ENCODE data around the gene TMEM119. TPM values are rescaled to one million over a fixed set of nuclear protein-coding genes. Genes with fewer than 3 reads are reported as not detected.
A peak's percentile ranks its signal among the peaks of the same experiment; 100 is the strongest.

TMEM119 gene
- total RNA-seq, 4 donors from 2014 or later: 2.3 to 5.9 (median 4.5) TPM

- WGBS, 2 donors (ENCODE audit: low coverage in 1 of 2): 47 to 62% methylated on average over 3 to 7 of the region's 10 CpGs
- Histone ChIP-seq H3K4me3 (no peak overlapping the region), H3K4me1 (peaks cover 0 to 86% (median 25%) of the 10 kb centered on the region in 3 donors), H3K27me3 (no peaks in the 10 kb centered on the region), H3K36me3 (peaks cover 0 to 13% of the 10 kb centered on the region in 2 donors), H3K9me3 (no peaks in the 10 kb centered on the region), H3K27ac (peak overlapping the region in 3 of 4 donors; percentile 36 to 72 (median 53))
- TF ChIP-seq POLR2AphosphoS5 (IDR thresholded peaks at IDR 0.05) (no peak), POLR2A (IDR thresholded peaks at IDR 0.05) (no peak)
- ATAC-seq: no peak
Observed at GRCh38 chr12:108640802-108641445, 43.0 kb upstream of the TMEM119 start.

DNA sequence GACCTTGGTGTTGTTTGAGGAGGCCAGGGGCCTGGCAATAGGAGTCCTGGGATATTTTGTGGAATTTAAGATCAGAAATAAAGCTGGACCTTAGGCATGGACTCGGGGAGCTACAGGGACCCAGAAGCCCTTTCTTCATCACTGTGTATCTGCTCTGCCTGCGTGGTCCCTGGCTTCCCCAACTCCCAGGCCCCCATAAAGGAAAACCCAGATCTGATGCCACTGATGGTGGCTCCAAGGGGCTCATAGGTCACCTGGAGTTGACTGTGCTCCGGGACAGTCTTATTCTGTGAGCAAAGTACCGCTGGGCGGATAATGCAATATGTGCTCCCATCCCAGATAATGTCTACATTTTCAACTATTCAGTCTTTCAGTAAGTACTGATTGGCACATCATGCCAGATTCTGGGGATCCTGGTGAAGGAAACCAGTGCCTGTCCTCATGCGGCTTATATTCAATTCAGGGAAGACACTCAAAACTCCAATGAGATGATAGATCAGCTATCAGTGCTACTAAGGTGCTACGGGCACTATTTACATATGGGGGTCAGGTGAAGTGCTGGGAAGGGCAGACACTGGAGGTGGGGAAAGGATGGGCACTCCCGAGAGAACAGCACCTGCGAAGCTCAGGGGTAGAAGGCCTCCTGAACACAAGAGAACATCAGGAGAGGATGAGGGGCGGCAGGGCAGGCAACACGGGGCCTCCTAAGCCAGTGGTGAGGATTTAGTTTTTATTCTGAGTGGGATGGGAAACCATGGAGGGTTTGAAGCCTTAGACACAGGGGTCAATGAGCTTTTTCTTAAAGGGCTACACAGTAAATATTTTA is 41.3 kb upstream of the TMEM119 start:
- peaks cover 0 to 80% (median 16%) of the 10 kb centered on the region in 3 donors for H3K4me1 ChIP-seq
- H3K27me3 ChIP-seq: peaks cover 5% of the 10 kb centered on the region
- H3K27ac ChIP-seq: peak overlapping the region in 3 of 4 donors; percentile 53 to 76 (median 67)
- no peaks in the 10 kb centered on the region for H3K9me3 ChIP-seq
- no peak for ATAC-seq
- H3K4me3 ChIP-seq: no peak overlapping the region
- WGBS, 2 donors (ENCODE audit: low coverage in 1 of 2): 78 to 84% methylated on average over 5 to 10 of the region's 11 CpGs
- H3K36me3 ChIP-seq: no peaks in the 10 kb centered on the region
- TF ChIP-seq, protein P1, sequence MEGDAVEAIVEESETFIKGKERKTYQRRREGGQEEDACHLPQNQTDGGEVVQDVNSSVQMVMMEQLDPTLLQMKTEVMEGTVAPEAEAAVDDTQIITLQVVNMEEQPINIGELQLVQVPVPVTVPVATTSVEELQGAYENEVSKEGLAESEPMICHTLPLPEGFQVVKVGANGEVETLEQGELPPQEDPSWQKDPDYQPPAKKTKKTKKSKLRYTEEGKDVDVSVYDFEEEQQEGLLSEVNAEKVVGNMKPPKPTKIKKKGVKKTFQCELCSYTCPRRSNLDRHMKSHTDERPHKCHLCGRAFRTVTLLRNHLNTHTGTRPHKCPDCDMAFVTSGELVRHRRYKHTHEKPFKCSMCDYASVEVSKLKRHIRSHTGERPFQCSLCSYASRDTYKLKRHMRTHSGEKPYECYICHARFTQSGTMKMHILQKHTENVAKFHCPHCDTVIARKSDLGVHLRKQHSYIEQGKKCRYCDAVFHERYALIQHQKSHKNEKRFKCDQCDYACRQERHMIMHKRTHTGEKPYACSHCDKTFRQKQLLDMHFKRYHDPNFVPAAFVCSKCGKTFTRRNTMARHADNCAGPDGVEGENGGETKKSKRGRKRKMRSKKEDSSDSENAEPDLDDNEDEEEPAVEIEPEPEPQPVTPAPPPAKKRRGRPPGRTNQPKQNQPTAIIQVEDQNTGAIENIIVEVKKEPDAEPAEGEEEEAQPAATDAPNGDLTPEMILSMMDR (IDR thresholded peaks at IDR 0.05): no peak
- TF ChIP-seq EP300 (IDR thresholded peaks at IDR 0.05): no peak
- TF ChIP-seq POLR2A (IDR thresholded peaks at IDR 0.05): no peak
- no peak for TF ChIP-seq POLR2AphosphoS5 (IDR thresholded peaks at IDR 0.05)

GRCh38 chr12:108638141-108638827 is 40.4 kb upstream of the TMEM119 start:
- H3K4me1 ChIP-seq: peaks cover 0 to 70% (median 15%) of the 10 kb centered on the region in 3 donors

GRCh38 chr12:108637222-108637971 is 39.5 kb upstream of the TMEM119 start:
- WGBS, 2 donors (ENCODE audit: low coverage in 1 of 2): 60 to 65% methylated on average over 2 to 5 of the region's 7 CpGs
- TF ChIP-seq EP300 (IDR thresholded peaks at IDR 0.05): no peak
- TF ChIP-seq POLR2AphosphoS5 (IDR thresholded peaks at IDR 0.05): no peak
- TF ChIP-seq POLR2A (IDR thresholded peaks at IDR 0.05): no peak
- TF ChIP-seq, protein P1 (IDR thresholded peaks at IDR 0.05): no peak
- Histone ChIP-seq H3K27ac (peak overlapping the region in 3 of 4 donors; percentile 53 to 76 (median 67)), H3K9me3 (no peaks in the 10 kb centered on the region), H3K36me3 (no peaks in the 10 kb centered on the region), H3K4me3 (no peak overlapping the region), H3K27me3 (peaks cover 21% of the 10 kb centered on the region), H3K4me1 (peaks cover 0 to 61% (median 15%) of the 10 kb centered on the region in 3 donors)
- ATAC-seq: no peak

More at GRCh38 chr12:108638141-108638827, 40.4 kb upstream of the TMEM119 start:
- WGBS, 2 donors (ENCODE audit: low coverage in 1 of 2): 30 to 32% methylated on average over 4 to 6 of the region's 18 CpGs
- no peaks in the 10 kb centered on the region for H3K9me3 ChIP-seq
- H3K36me3 ChIP-seq: no peaks in the 10 kb centered on the region
- TF ChIP-seq, protein P1 (IDR thresholded peaks at IDR 0.05): no peak
- no peak for TF ChIP-seq POLR2AphosphoS5 (IDR thresholded peaks at IDR 0.05)
- peaks cover 14% of the 10 kb centered on the region for H3K27me3 ChIP-seq
- ATAC-seq: peak; percentile 42
- no peak overlapping the region for H3K4me3 ChIP-seq
- peak overlapping the region in 3 of 4 donors; percentile 53 to 76 (median 67) for H3K27ac ChIP-seq
